ENCODE measurements around the gene FCHSD1.
A peak's percentile ranks its signal among the peaks of the same experiment; 100 is the strongest.

Gene FCHSD1

DNA sequence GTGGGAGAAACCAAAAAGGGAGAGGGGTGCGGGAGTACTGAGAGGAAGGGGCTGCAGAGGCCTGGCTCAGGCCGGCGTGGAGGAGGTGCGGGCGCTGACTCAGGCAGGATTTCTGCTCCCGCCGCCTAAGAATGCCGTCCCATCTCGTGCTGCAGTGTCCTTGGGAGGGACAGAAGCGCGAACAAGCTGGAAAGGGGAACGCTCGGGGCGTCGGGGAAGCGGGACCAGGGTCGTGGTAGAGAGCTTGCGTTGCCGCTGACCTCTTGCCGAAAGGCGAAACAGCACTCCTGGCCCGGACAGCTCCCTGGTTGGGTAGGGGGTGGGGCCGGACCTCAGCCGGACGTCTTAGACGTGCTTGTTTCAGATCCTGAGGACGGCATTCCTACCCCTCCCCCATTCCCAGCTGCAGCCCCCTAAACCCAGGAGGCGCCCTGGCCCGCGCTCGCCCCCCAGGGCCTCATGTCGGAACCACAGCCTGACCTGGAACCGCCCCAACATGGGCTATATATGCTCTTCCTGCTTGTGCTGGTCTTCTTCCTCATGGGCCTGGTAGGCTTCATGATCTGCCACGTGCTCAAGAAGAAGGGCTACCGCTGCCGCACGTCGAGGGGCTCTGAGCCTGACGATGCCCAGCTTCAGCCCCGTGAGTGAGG, 13.3 kb downstream of the FCHSD1 start:
- Mint-ChIP-seq H3K4me1 (peaks cover 47% of the 10 kb centered on the region), H3K27me3 (no peaks in the 10 kb centered on the region), H3K9me3 (no peaks in the 10 kb centered on the region), H3K27ac (peak overlapping the region; percentile 82), H3K4me3 (peak overlapping the region; percentile 89), H3K36me3 (peaks cover 14% of the 10 kb centered on the region)
- peak; percentile 59 for ATAC-seq

DNA sequence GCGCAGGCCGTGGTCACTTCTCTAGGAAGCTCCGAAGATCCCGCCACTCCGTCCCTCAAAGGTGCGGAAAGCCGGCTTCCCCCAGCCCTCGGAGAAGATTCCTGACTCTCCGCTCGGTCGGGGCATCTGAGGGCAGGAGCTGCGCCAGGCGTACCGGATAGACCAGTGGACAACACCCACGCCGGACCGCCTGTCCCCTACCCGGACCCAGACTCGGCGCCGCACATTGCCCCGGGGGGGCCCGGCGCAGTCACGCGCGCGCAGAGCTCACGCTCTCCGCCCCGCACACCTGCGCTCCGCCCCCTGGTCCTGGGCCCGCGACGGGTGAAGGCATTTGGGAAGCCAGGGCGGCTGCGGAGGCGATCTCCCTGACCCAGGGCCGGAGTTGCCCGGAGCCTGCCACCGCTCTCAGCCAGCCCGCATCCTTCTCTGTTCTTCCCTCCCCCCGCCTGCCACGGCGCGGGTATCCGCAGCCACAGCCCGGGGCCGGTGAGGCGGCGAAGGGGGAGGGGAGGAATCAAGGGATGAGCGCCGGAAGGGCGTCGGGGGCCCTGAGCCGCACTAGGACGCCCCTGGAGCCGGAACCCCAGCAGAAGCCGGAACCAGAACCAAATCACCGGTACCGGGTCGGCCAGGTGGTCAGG, 14.0 kb downstream of the FCHSD1 start:
- Mint-ChIP-seq H3K4me1 (peaks cover 53% of the 10 kb centered on the region), H3K36me3 (peaks cover 14% of the 10 kb centered on the region), H3K4me3 (peak overlapping the region; percentile 89), H3K27ac (peak overlapping the region; percentile 82), H3K27me3 (no peaks in the 10 kb centered on the region), H3K9me3 (no peaks in the 10 kb centered on the region)
- ATAC-seq, result peak; percentile 71

DNA sequence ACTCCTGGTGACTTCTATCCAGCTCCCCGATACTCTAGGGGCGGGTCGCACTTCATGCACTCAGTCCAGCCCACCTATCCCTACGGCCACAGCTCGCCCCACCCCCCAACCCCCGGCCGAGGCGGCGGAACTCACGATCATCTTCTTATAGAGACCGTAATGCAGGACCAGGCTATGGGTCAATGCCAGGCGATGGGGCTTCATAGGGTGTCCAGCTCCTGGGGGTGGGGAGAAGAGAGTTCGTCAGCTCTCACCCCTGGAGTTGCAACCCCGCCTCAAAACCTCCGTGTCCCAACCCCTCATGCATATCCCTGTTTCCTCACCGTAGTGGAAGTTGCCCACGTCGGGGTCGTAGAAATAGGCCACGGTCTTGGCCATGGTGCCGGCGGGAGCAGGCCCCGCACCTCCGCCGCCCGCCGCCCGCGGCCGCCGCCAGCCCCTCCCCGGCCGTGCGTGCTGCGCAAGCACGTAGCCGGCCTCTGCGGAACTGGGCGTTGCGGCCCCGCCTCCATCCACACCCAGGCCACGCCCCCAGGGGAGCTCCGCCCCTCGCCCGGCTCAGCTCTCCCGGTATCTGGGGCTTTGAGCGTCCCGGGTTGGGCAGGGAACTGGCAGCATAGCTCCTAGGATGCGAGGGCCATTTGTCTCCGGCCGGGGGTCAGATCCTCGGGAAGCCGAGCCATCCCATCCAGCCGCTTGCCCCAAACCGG, 14.7 kb downstream of the FCHSD1 start, which contains the start of the genes HDAC3 and RELL2:
Gene HDAC3, minus strand, starts transcription at position 437 of the 710 bp plus-strand sequence. Its CDS starts 59 bp downstream, at position 378.
Gene RELL2, plus strand, starts transcription at position 585 of the 710 bp plus-strand sequence. CDS start 1,229 bp downstream, outside the sequence.
- peaks cover 11% of the 10 kb centered on the region for H3K36me3 Mint-ChIP-seq
- peak within 1 kb of the TSS; percentile 89 for H3K4me3 Mint-ChIP-seq
- no peaks in the 10 kb centered on the region for H3K9me3 Mint-ChIP-seq

DNA sequence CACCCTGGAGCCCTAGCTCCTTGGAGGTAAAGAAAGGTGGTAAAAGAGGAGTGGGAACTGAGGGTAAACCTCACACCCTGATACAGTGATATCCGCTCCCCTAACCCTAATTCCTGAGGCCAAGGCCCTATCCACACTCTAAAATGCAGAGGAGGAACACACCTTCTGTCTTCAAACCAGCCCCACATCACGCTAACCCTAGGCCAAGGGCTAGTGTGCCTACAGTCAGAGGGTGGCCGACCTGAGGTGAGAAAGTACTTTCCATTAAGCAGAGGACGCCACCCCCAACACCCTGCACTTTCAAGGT, 15.2 kb downstream of the FCHSD1 start:
- Mint-ChIP-seq H3K4me1 (peaks cover 45% of the 10 kb centered on the region), H3K27ac (peak overlapping the region; percentile 82), H3K4me3 (peak overlapping the region; percentile 89), H3K9me3 (no peaks in the 10 kb centered on the region), H3K36me3 (peaks cover 6% of the 10 kb centered on the region), H3K27me3 (no peaks in the 10 kb centered on the region)
- ATAC-seq, result no peak

More for the DNA sequence above, 14.7 kb downstream of the FCHSD1 start, which contains the start of the genes HDAC3 and RELL2:
- ATAC-seq, result peak; percentile 93
- peaks cover 50% of the 10 kb centered on the region for H3K4me1 Mint-ChIP-seq
- H3K27me3 Mint-ChIP-seq, result no peaks in the 10 kb centered on the region
- peak within 1 kb of the TSS; percentile 82 for H3K27ac Mint-ChIP-seq

DNA sequence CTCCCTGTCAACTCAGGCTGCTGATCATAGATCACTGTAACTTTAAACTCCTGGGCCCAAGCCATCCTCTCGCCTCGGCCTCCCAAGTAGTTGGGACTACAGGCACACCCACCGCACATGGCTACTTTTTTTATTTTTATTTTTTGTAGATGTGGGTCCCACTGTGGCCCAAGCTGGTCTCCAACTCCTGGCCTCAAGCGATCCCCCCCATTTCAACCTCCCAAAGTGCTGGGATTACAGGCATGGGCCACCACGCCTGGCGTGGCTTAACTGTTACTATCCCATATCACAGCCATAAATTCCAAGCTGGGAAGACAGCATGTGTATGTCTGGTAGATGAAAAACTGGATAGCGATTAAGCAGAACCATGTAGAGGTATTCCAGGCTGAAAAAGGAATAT, 15.6 kb downstream of the FCHSD1 start:
- Mint-ChIP-seq H3K36me3 (peaks cover 2% of the 10 kb centered on the region), H3K27ac (peak overlapping the region; percentile 82), H3K9me3 (no peaks in the 10 kb centered on the region), H3K4me3 (peak overlapping the region; percentile 89), H3K4me1 (peaks cover 45% of the 10 kb centered on the region), H3K27me3 (no peaks in the 10 kb centered on the region)
- no peak for ATAC-seq

DNA sequence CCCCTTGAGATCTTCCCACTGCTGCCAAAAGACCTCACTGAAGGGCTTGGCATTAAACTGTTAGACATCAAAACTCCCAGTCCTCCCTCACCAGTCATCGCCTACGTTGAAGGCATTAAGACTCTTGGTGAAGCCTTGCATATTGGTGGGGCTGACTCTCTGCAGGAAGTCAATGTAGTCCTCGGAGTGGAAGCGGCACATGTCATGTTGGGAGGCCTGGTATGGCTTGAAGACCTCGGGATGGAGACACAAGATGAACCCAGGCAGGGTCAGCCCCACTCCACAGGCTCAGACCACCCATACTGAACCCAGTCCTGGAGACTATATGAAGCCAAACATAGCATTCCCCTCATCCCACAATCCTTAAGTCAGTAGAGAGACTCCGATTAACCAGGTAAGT, 16.5 kb downstream of the FCHSD1 start:
- Mint-ChIP-seq H3K9me3 (no peaks in the 10 kb centered on the region), H3K27me3 (no peaks in the 10 kb centered on the region), H3K4me1 (peaks cover 45% of the 10 kb centered on the region), H3K27ac (peak overlapping the region; percentile 28), H3K4me3 (no peak overlapping the region), H3K36me3 (peaks cover 6% of the 10 kb centered on the region)
- no peak for ATAC-seq

DNA sequence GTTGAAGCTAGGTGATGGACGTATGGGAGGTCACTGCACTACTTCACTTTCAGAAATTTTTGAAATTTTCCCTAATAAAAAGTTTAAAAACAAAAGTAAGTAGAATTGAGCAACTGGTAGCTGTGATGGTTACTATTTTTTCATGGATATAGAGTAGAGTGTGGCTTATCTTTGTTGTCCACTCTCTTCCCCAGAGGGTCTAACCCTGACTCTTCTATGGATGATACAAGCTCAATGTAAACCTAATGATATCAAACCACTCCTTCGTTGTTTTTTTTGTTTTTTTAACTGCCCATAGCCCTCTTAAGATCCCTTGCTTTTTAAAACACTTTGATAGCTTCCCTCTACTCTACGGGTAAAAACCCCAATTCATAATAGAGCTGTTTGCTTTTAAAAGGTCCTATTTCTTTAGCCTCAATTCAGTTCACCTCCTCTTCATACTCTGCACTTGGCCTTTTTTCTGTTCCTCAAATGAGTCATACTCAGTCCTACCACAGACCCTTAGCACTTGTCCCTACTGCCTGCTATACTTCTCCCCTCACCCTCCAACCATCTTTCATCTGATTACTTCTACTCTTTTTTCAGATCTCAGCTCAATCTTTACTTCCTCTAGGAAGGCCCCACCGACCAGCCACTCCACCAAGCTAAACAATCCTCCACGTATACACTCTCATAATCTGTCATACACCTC, 17.2 kb downstream of the FCHSD1 start:
- peak overlapping the region; percentile 28 for H3K27ac Mint-ChIP-seq
- peaks cover 13% of the 10 kb centered on the region for H3K36me3 Mint-ChIP-seq
- no peaks in the 10 kb centered on the region for H3K27me3 Mint-ChIP-seq
- H3K9me3 Mint-ChIP-seq, result no peaks in the 10 kb centered on the region
- H3K4me3 Mint-ChIP-seq, result peak overlapping the region; percentile 21
- peak; percentile 72 for ATAC-seq
- H3K4me1 Mint-ChIP-seq, result peaks cover 45% of the 10 kb centered on the region

DNA sequence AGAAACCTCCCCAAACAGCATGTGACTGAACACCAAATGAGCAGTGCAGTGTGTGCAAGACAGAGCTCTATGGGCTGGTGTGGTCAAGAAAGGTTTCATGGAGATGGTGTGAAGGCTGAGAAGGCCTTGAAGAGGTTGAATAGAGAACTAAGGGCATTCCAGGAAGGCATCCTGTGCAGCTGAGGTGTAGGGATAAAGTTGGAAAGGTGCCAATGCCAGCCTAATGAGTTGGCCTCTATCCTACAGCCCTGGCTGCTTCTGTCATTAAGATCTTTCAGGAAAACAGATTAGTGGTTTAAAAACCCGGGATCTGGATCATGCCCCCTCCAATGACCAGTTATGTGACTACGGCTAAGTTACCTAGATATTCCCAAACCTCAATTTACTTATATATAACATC, 18.6 kb downstream of the FCHSD1 start:
- no peak overlapping the region for H3K27ac Mint-ChIP-seq
- H3K4me1 Mint-ChIP-seq, result peaks cover 42% of the 10 kb centered on the region
- no peaks in the 10 kb centered on the region for H3K9me3 Mint-ChIP-seq
- H3K4me3 Mint-ChIP-seq, result no peak overlapping the region
- no peak for ATAC-seq
- no peaks in the 10 kb centered on the region for H3K27me3 Mint-ChIP-seq
- H3K36me3 Mint-ChIP-seq, result peaks cover 27% of the 10 kb centered on the region

DNA sequence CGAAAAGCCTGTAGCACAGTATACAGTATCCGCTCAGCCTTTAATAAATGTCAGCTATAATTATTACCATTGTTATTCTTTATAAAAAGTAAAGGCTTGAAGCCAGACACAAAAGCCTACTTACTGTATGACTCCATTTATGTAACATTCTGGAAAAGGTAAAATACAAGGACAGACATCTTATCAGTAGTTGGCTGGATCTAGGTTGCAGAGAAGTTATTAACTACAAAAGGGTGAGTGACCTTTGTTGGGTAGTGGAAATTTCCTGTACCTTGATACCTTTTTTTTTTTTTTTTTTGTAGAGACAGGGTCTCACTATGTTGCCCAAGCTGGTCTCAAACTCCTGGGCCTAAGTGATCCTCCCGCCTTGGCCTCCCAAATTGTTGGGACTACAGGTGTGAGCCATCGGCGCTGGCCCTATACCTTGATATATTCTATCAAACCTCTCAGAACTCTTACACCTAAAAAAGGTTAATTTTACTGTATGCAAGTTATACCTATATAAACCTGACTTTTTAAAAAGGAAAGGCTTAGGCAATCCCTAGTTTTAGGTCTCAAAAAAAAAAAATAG, 20.6 kb downstream of the FCHSD1 start:
- peaks cover 44% of the 10 kb centered on the region for H3K36me3 Mint-ChIP-seq
- no peak overlapping the region for H3K4me3 Mint-ChIP-seq
- no peak overlapping the region for H3K27ac Mint-ChIP-seq
- H3K27me3 Mint-ChIP-seq, result no peaks in the 10 kb centered on the region
- peaks cover 44% of the 10 kb centered on the region for H3K4me1 Mint-ChIP-seq
- no peaks in the 10 kb centered on the region for H3K9me3 Mint-ChIP-seq
- ATAC-seq, result no peak

DNA sequence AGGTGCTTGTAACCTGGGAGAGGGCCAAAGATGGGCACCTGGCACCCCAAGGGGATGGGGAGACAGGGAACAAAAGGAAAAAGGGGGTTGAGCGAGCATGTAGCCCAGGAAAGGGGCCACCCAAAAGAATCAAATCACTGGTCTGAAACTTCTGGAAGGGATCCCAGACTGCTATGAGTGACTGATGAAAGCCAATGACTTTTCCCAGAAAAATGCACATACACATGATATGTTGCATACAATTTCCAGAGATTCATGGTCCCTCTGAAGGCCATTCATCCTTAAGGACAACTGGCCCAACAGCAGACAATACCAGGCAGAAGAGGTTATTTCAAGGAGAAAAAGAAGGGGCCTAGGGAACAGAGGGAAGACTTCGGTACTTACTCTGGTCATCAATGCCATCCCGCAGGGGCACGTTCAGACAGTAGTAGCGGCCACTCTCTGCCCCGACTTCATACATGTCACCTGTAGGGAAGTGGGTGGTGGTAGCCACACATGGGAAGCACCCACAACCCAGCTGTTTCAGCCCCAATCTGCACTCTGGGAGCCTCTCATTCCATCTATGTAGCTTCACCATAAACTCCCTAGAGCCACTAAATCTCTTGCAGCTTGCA, 22.9 kb downstream of the FCHSD1 start:
- H3K4me3 Mint-ChIP-seq, result no peak overlapping the region
- H3K27me3 Mint-ChIP-seq, result no peaks in the 10 kb centered on the region
- H3K27ac Mint-ChIP-seq, result peak overlapping the region; percentile 17
- H3K9me3 Mint-ChIP-seq, result no peaks in the 10 kb centered on the region
- H3K4me1 Mint-ChIP-seq, result peaks cover 34% of the 10 kb centered on the region
- H3K36me3 Mint-ChIP-seq, result peaks cover 62% of the 10 kb centered on the region
- ATAC-seq, result no peak

DNA sequence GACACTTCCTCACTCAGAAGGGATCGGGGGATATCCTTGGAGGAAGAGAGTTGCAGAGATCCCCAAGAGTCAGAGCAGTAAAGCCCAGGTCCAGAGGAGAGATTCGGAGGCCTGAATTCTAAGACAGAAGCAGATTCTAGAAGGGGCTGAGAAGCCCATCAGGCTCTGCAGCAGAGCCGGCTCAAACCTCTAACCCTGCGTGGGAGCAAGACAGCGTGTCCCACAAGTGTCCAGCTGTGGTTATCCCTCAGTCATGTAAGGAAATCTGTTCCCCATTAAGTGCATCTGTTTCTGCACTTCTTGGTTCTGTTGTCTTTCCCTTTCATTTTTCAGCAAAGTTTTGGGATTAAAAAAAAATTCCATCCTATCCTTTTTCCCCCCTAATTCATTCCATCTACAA, 27.6 kb downstream of the FCHSD1 start:
- Mint-ChIP-seq H3K4me1 (peaks cover 47% of the 10 kb centered on the region), H3K27me3 (no peaks in the 10 kb centered on the region), H3K9me3 (no peaks in the 10 kb centered on the region), H3K36me3 (peaks cover 71% of the 10 kb centered on the region), H3K27ac (peak overlapping the region; percentile 92), H3K4me3 (peak overlapping the region; percentile 67)
- no peak for ATAC-seq

DNA sequence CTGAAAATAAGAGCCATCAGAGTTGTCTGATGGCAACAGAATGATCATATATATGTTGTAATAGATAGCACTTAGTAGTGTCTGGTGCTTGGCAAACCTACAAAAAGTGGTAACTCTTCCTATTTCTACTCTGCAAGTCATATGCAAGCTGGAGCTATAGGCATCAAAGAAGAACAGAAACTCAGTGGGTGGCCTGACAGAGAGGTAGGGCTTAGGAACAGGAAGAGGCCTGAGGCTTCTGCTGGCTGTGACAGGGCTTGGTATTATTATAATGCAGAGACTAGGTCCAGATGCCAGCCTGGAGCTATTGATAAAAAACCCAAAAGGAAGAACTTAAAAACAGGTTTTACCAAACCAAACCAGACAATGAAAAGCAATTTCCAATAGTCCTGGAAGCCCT, 28.0 kb downstream of the FCHSD1 start:
- H3K27me3 Mint-ChIP-seq, result no peaks in the 10 kb centered on the region
- peak overlapping the region; percentile 67 for H3K4me3 Mint-ChIP-seq
- H3K27ac Mint-ChIP-seq, result peak overlapping the region; percentile 92
- H3K9me3 Mint-ChIP-seq, result no peaks in the 10 kb centered on the region
- H3K4me1 Mint-ChIP-seq, result peaks cover 46% of the 10 kb centered on the region
- peak; percentile 82 for ATAC-seq
- peaks cover 67% of the 10 kb centered on the region for H3K36me3 Mint-ChIP-seq

DNA sequence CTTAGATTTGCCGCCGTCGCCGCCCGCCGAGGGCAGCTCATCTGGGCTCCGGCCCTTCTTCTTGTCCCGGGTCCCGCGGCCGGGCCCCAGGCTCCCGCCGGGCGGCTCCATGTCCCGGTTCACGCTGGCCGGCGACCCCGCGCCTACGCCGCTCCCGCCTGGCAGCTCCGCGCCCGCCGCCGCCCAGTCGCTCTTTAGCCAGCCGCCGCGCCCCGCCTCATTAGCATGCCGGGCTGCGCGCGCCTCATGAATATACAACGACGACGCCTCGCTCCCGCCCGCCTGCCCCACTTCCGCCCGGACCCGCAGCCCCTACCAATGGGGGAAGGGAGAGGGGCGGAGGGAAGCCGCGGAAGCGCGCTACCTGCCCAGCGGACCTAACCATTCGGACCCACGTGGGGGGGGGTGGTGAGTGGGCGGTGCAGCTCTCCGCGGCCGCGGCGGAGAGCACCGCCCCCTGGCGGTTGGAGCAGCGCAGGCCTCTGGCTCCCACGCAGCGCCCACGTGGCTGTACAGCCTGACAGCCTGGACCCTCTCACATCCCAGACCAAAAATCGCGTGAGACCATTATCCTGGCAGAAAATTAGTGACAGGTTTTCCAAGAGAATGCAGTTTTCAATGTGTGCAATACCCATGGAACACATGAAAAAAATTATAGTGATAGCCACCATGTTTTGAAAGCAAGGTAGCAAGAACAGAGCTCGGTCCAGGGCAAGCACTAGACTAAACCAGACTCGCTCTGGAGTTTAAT, 32.2 kb downstream of the FCHSD1 start, which contains the start of gene DIAPH1:
Gene DIAPH1, minus strand, starts transcription at position 197 of the 751 bp plus-strand sequence. Its CDS starts 86 bp downstream, at position 111.
- H3K4me1 Mint-ChIP-seq, result peaks cover 65% of the 10 kb centered on the region
- H3K4me3 Mint-ChIP-seq, result peak within 1 kb of the TSS; percentile 89
- ATAC-seq, result peak; percentile 95
- H3K36me3 Mint-ChIP-seq, result peaks cover 38% of the 10 kb centered on the region
- H3K9me3 Mint-ChIP-seq, result no peaks in the 10 kb centered on the region
- H3K27ac Mint-ChIP-seq, result peak within 1 kb of the TSS; percentile 86
- H3K27me3 Mint-ChIP-seq, result no peaks in the 10 kb centered on the region

All from stimulated activated memory B cell treated with anti-CD40 and anti-IgM and Interleukin-4, amounts not matched to agents 10 μg/mL and 1 μg/mL and 100 μg/mL, for 72 hours (primary cell).